ENCODE data around the gene SPRY1.

The SPRY1 gene

GRCh38 chr4:123361195-123361861, 35.3 kb upstream of the SPRY1 start:
- no peak overlapping the region for H2AFZ ChIP-seq (ENCODE audit: low read length)
- peaks cover 9% of the 10 kb centered on the region for H3F3A ChIP-seq (ENCODE audit: insufficient read depth, low read length)
- no peak overlapping the region for H3K9ac ChIP-seq (ENCODE audit: low read length)
- H4K20me1 ChIP-seq (ENCODE audit: insufficient read depth, low read length): no peaks in the 10 kb centered on the region
- no peak overlapping the region for H3K4me3 ChIP-seq (ENCODE audit: low read length)
- TF ChIP-seq EZH2phosphoT487 (IDR thresholded peaks at IDR 0.05; ENCODE audit: low read length): no peak
- no peak for TF ChIP-seq EZH2 (optimal IDR thresholded peaks at IDR 0.05; ENCODE audit: low read depth, low read length)
- no peak for TF ChIP-seq CTCF (IDR thresholded peaks at IDR 0.05; ENCODE audit: low read length)
- no peaks in the 10 kb centered on the region for H3K9me2 ChIP-seq (replicated peaks; ENCODE audit: insufficient read depth, low read length)
- H3K27ac ChIP-seq (ENCODE audit: low read length): no peak overlapping the region
- no peaks in the 10 kb centered on the region for H3K36me3 ChIP-seq (replicated peaks; ENCODE audit: insufficient read depth, low read length)
- no peaks in the 10 kb centered on the region for H3K27me3 ChIP-seq (replicated peaks; ENCODE audit: insufficient read depth, low read length)
- no peaks in the 10 kb centered on the region for H3K79me2 ChIP-seq (ENCODE audit: low read length)
- H3K9me3 ChIP-seq (replicated peaks; ENCODE audit: insufficient read depth, low read length): no peaks in the 10 kb centered on the region; the same call in 1 of the 2 replicates
- H3K4me1 ChIP-seq (ENCODE audit: low read length): peaks cover 9% of the 10 kb centered on the region
- H3K4me2 ChIP-seq (ENCODE audit: low read depth, low read length): no peak overlapping the region
- DNase-seq: no peak

GRCh38 chr4:123362103-123362502, 34.5 kb upstream of the SPRY1 start:
- Histone ChIP-seq H3K4me2 (ENCODE audit: low read depth, low read length) (no peak overlapping the region), H3K27ac (ENCODE audit: low read length) (no peak overlapping the region), H4K20me1 (ENCODE audit: insufficient read depth, low read length) (no peaks in the 10 kb centered on the region), H3K4me1 (ENCODE audit: low read length) (peaks cover 9% of the 10 kb centered on the region), H3K79me2 (ENCODE audit: low read length) (no peaks in the 10 kb centered on the region), H3K9me2 (replicated peaks; ENCODE audit: insufficient read depth, low read length) (no peaks in the 10 kb centered on the region), H3K9ac (ENCODE audit: low read length) (no peak overlapping the region), H3K36me3 (replicated peaks; ENCODE audit: insufficient read depth, low read length) (no peaks in the 10 kb centered on the region), H2AFZ (ENCODE audit: low read length) (no peak overlapping the region), H3K27me3 (replicated peaks; ENCODE audit: insufficient read depth, low read length) (no peaks in the 10 kb centered on the region), H3K4me3 (ENCODE audit: low read length) (no peak overlapping the region), H3K9me3 (replicated peaks; ENCODE audit: insufficient read depth, low read length) (no peaks in the 10 kb centered on the region; the same call in 1 of the 2 replicates), H3F3A (ENCODE audit: insufficient read depth, low read length) (peaks cover 9% of the 10 kb centered on the region)
- TF ChIP-seq EZH2 (optimal IDR thresholded peaks at IDR 0.05; ENCODE audit: low read depth, low read length): no peak
- TF ChIP-seq CTCF (IDR thresholded peaks at IDR 0.05; ENCODE audit: low read length): no peak
- TF ChIP-seq EZH2phosphoT487 (IDR thresholded peaks at IDR 0.05; ENCODE audit: low read length): no peak
- DNase-seq: no peak

DNA sequence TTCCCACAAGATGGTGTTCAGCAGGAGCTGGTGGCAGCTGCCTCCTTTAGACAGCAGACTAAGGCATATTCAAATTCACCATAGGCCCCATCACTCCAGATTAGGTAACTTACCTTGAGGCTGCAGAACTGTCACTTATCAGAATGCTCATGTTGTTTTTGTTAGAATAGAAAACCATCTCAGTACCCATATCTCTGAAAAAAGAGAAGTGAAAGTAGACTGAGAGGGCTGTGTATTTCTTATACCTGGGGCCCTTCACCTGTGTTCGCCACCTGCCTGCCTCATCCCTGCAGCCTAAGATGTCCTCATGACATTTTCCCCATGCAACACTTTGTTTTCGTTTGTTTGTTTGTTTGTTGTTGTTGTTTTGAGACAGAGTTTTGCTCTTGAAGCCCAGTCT, 32.9 kb upstream of the SPRY1 start:
- Histone ChIP-seq H3K4me2 (ENCODE audit: low read depth, low read length) (no peak overlapping the region), H3K4me1 (ENCODE audit: low read length) (peaks cover 9% of the 10 kb centered on the region)

More for the DNA sequence above, 32.9 kb upstream of the SPRY1 start:
- no peaks in the 10 kb centered on the region for H4K20me1 ChIP-seq (ENCODE audit: insufficient read depth, low read length)
- H3K79me2 ChIP-seq (ENCODE audit: low read length): no peaks in the 10 kb centered on the region
- no peaks in the 10 kb centered on the region for H3K36me3 ChIP-seq (replicated peaks; ENCODE audit: insufficient read depth, low read length)
- no peak overlapping the region for H3K4me3 ChIP-seq (ENCODE audit: low read length)
- H2AFZ ChIP-seq (ENCODE audit: low read length): no peak overlapping the region
- H3K27ac ChIP-seq (ENCODE audit: low read length): no peak overlapping the region
- TF ChIP-seq EZH2 (optimal IDR thresholded peaks at IDR 0.05; ENCODE audit: low read depth, low read length) (no peak), EZH2phosphoT487 (IDR thresholded peaks at IDR 0.05; ENCODE audit: low read length) (no peak), CTCF (IDR thresholded peaks at IDR 0.05; ENCODE audit: low read length) (no peak)
- peak; percentile 63 for DNase-seq
- H3K9me3 ChIP-seq (replicated peaks; ENCODE audit: insufficient read depth, low read length): no peaks in the 10 kb centered on the region; the same call in 1 of the 2 replicates
- peaks cover 9% of the 10 kb centered on the region for H3F3A ChIP-seq (ENCODE audit: insufficient read depth, low read length)
- no peaks in the 10 kb centered on the region for H3K9me2 ChIP-seq (replicated peaks; ENCODE audit: insufficient read depth, low read length)
- H3K9ac ChIP-seq (ENCODE audit: low read length): no peak overlapping the region
- no peaks in the 10 kb centered on the region for H3K27me3 ChIP-seq (replicated peaks; ENCODE audit: insufficient read depth, low read length)

Data from MM.1S (cell line).